Esophagus muscularis mucosa (tissue), 4 donors: ENCODE data around the gene MRFAP1L1. TPM values are rescaled to one million over a fixed set of nuclear protein-coding genes. Genes with fewer than 3 reads are reported as not detected.
A peak's percentile ranks its signal among the peaks of the same experiment; 100 is the strongest.

Source experiments
- DNase-seq: peaks from one replicate; pipeline ENCODE4 v3.0.0-alpha.2; 2017; ENCODE audit errors: extremely low spot score
- H3K27ac ChIP-seq, 4 donors: fragments of 200-600 bp; sonication (generic); replicated peaks in 1 of 4; 1 replicate in 3 of 4; 2 replicates in 1 of 4; pipeline ENCODE4 v1.5.1; 2016 to 2019; ENCODE audit warnings: mild to moderate bottlenecking in 1 of 4
- H3K27me3 ChIP-seq, 4 donors: fragments of 200-600 bp; sonication (generic); one replicate each; pipeline versions ENCODE4 v1.5.1 to v1.6.0; 2016 to 2019
- H3K36me3 ChIP-seq, 4 donors: fragments of 200-600 bp; sonication (generic); one replicate each; pipeline ENCODE4 v1.5.1; 2016 to 2019
- H3K4me1 ChIP-seq, 4 donors: fragments of 200-600 bp; sonication (generic); one replicate each; pipeline ENCODE4 v1.5.1; 2016 to 2019
- H3K4me3 ChIP-seq, 4 donors: fragments of 200-600 bp; sonication (generic); 1 replicate in 2 of 4; 2 replicates in 2 of 4; pipeline ENCODE4 v1.5.1; 2016 to 2019; ENCODE audit warnings: mild to moderate bottlenecking in 4 of 4, moderate library complexity in 1 of 4
- H3K9me3 ChIP-seq, 4 donors: fragments of 200-600 bp; sonication (generic); 1 replicate in 3 of 4; 2 replicates in 1 of 4; pipeline ENCODE4 v1.5.1; 2016 to 2019
- CTCF ChIP-seq, 3 experiments: fragments of 200-600 bp in 2 of 3; fragments of 450-650 bp in 1 of 3; sonication (generic) in 2 of 3; IDR thresholded peaks; one replicate each; pipeline ENCODE4 v1.5.1; 2017 to 2019; ENCODE audit warnings: antibody characterized with exemption in 3 of 3, mild to moderate bottlenecking in 2 of 3, moderate library complexity in 1 of 3
- EP300 ChIP-seq: sonication (generic); formaldehyde crosslinking; IDR thresholded peaks from one replicate; pipeline ENCODE4 v1.6.1; 2017; ENCODE audit warnings: antibody characterized with exemption
- POLR2A ChIP-seq: fragments of 450-650 bp; IDR thresholded peaks from one replicate; pipeline ENCODE4 v1.6.1; 2017; ENCODE audit warnings: antibody characterized with exemption, moderate library complexity, mild to moderate bottlenecking, low read depth
- POLR2AphosphoS5 ChIP-seq, 2 donors: sonication (generic); formaldehyde crosslinking; IDR thresholded peaks; one replicate each; pipeline ENCODE4 v1.6.1; 2017; ENCODE audit warnings: antibody characterized with exemption in 2 of 2
- WGBS: methylation state at CpG from one replicate; pipeline ENCODE4 v1.1.5; 2018; 5-methylcytosine and 5-hydroxymethylcytosine counted together
- intact Hi-C: fragments of 100-400 bp; cut with DNase I; formaldehyde crosslinking; loops from one replicate; pipeline ENCODE4 v1.15.1; 2023
- total RNA-seq, 4 donors: library from RNA; depleted of rRNA; stranded (reverse); fragments of >200 nt; gene quantifications; one replicate each; pipeline versions ENCODE4 v1.1.0 to v1.2.1, GENCODE V29; 2016

MRFAP1L1 gene
- total RNA-seq, 4 donors from 2014 or later = 55.2 to 60.0 (median 57.0) TPM

- Histone ChIP-seq H3K4me1 (peaks cover 0 to 22% (median 14%) of the 10 kb centered on the region in 4 donors), H3K36me3 (peaks cover 0 to 7% (median 0%) of the 10 kb centered on the region in 4 donors), H3K27me3 (no peaks in the 10 kb centered on the region), H3K27ac (peak within 1 kb of the TSS in 1 of 4 donors; percentile 2), H3K4me3 (peak within 1 kb of the TSS in 1 of 4 donors; percentile 7), H3K9me3 (no peaks in the 10 kb centered on the region)
- TF ChIP-seq EP300 (no peak), POLR2A (no peak), POLR2AphosphoS5 (IDR thresholded peaks at IDR 0.05) (no peak), CTCF (IDR thresholded peaks at IDR 0.05) (no peak)
- WGBS = 85% methylated on average over 20 of the region's 29 CpGs
- intact Hi-C loops = no loop called here
- DNase-seq = no peak
Observed at GRCh38 chr4:6693231-6694176, 16.2 kb downstream of the MRFAP1L1 start, which contains the start of gene S100P. Gene S100P (plus strand): TSS chr4:6693878. CDS start chr4:6693933, 55 bp downstream.

GRCh38 chr4:6692806-6693205, 16.9 kb downstream of the MRFAP1L1 start:
- WGBS = 70% methylated on average over 3 of the region's 3 CpGs
- Histone ChIP-seq H3K27ac (no peak overlapping the region), H3K9me3 (no peaks in the 10 kb centered on the region), H3K4me1 (peaks cover 0 to 22% (median 14%) of the 10 kb centered on the region in 4 donors), H3K36me3 (peaks cover 0 to 7% (median 0%) of the 10 kb centered on the region in 4 donors), H3K27me3 (no peaks in the 10 kb centered on the region), H3K4me3 (no peak overlapping the region)
- TF ChIP-seq EP300 (no peak), POLR2A (no peak), POLR2AphosphoS5 (IDR thresholded peaks at IDR 0.05) (no peak), CTCF (IDR thresholded peaks at IDR 0.05) (no peak)
- no peak for DNase-seq
- intact Hi-C loops = no loop called here

GRCh38 chr4:6692379-6692778, 17.3 kb downstream of the MRFAP1L1 start:
- peaks cover 0 to 7% (median 0%) of the 10 kb centered on the region in 4 donors for H3K36me3 ChIP-seq
- H3K9me3 ChIP-seq = no peaks in the 10 kb centered on the region
- no peak overlapping the region for H3K27ac ChIP-seq
- H3K4me1 ChIP-seq = peaks cover 0 to 22% (median 14%) of the 10 kb centered on the region in 4 donors
- intact Hi-C loops = no loop called here
- no peak overlapping the region for H3K4me3 ChIP-seq
- WGBS = 85% methylated on average over 5 of the region's 8 CpGs
- TF ChIP-seq CTCF (IDR thresholded peaks at IDR 0.05) (no peak), POLR2AphosphoS5 (IDR thresholded peaks at IDR 0.05) (no peak), EP300 (no peak), POLR2A (no peak)
- no peaks in the 10 kb centered on the region for H3K27me3 ChIP-seq
- DNase-seq = no peak

GRCh38 chr4:6689506-6689960, 20.1 kb downstream of the MRFAP1L1 start:
- Histone ChIP-seq H3K36me3 (no peaks in the 10 kb centered on the region), H3K4me1 (peaks cover 0 to 20% (median 9%) of the 10 kb centered on the region in 4 donors), H3K9me3 (no peaks in the 10 kb centered on the region), H3K27me3 (no peaks in the 10 kb centered on the region), H3K4me3 (no peak overlapping the region), H3K27ac (no peak overlapping the region)
- WGBS = 93% methylated on average over 14 of the region's 15 CpGs
- DNase-seq = no peak
- intact Hi-C loops = no loop called here
- TF ChIP-seq EP300 = no peak
- no peak for TF ChIP-seq POLR2AphosphoS5 (IDR thresholded peaks at IDR 0.05)
- no peak for TF ChIP-seq POLR2A
- no peak for TF ChIP-seq CTCF (IDR thresholded peaks at IDR 0.05)
